NCI-H82 treated with DMSO at 0.1 percent for 48 hours (cell line): ENCODE results near the gene CD163L1.

Experiments used
- DNase-seq: peaks from one replicate; lab custom pipeline; 2025; ENCODE audit not compliant: unreplicated experiment; lab: John Stamatoyannopoulos, UW

CD163L1 gene

GRCh38 chr12:7411343-7411742 lies 32.6 kb downstream of the CD163L1 start:
- no peak for DNase-seq

- no peak for DNase-seq
Measured at GRCh38 chr12:7404275-7404674, 39.7 kb downstream of the CD163L1 start.

- no peak for DNase-seq
Measured at GRCh38 chr12:7403466-7403865, 40.5 kb downstream of the CD163L1 start.

- DNase-seq, result no peak
Measured at GRCh38 chr12:7399089-7399488, 44.9 kb downstream of the CD163L1 start.

GRCh38 chr12:7396418-7396817 lies 47.5 kb downstream of the CD163L1 start:
- DNase-seq, result no peak

- no peak for DNase-seq
Measured at GRCh38 chr12:7395950-7396349, 48.0 kb downstream of the CD163L1 start.

- no peak for DNase-seq
Measured at GRCh38 chr12:7387289-7387688, 56.7 kb downstream of the CD163L1 start.

- DNase-seq, result no peak
Measured at GRCh38 chr12:7383157-7383556, 60.8 kb downstream of the CD163L1 start.

GRCh38 chr12:7376196-7376595 lies 67.8 kb downstream of the CD163L1 start:
- DNase-seq, result no peak

- no peak for DNase-seq
Measured at GRCh38 chr12:7375145-7375543, 68.8 kb downstream of the CD163L1 start.

- DNase-seq, result peak; percentile 4
Measured at GRCh38 chr12:7374423-7375144, 69.4 kb downstream of the CD163L1 start.

- DNase-seq, result peak; percentile 22
Measured at GRCh38 chr12:7373226-7373625, 70.7 kb downstream of the CD163L1 start.

- no peak for DNase-seq
Measured at GRCh38 chr12:7369274-7369729, 74.7 kb downstream of the CD163L1 start.

- DNase-seq, result no peak
Measured at GRCh38 chr12:7362734-7363133, 81.2 kb downstream of the CD163L1 start.

- no peak for DNase-seq
Measured at GRCh38 chr12:7361265-7361664, 82.7 kb downstream of the CD163L1 start.

GRCh38 chr12:7354529-7354928 lies 89.4 kb downstream of the CD163L1 start:
- no peak for DNase-seq

- DNase-seq, result no peak
Measured at GRCh38 chr12:7352661-7353060, 91.3 kb downstream of the CD163L1 start.

GRCh38 chr12:7351177-7351576 lies 92.8 kb downstream of the CD163L1 start:
- DNase-seq, result no peak

- no peak for DNase-seq
Measured at GRCh38 chr12:7349418-7349817, 94.5 kb downstream of the CD163L1 start.

- DNase-seq, result no peak
Measured at GRCh38 chr12:7346551-7347225, 97.3 kb downstream of the CD163L1 start.

GRCh38 chr12:7344833-7345606 lies 98.9 kb downstream of the CD163L1 start:
- DNase-seq, result no peak

- DNase-seq, result no peak
Measured at GRCh38 chr12:7339675-7340074, 104.3 kb downstream of the CD163L1 start.
